ENCODE measurements around the gene H3-3A.

The H3-3A gene

GRCh38 chr1:226051365-226051764 lies 11.2 kb upstream of the H3-3A start:
- no peak overlapping the region for H3K9ac ChIP-seq (ENCODE audit: low read length in 2 of 2)
- peaks cover 0 to 3% of the 10 kb centered on the region in 2 donors for H3K36me3 ChIP-seq (ENCODE audit: control insufficient read depth in 2 of 2, insufficient read depth in 2 of 2, low read length in 2 of 2)
- peaks cover 7% of the 10 kb centered on the region for H3K4me1 ChIP-seq (ENCODE audit: control insufficient read depth, insufficient read depth, low read length)

GRCh38 chr1:226052061-226052460 lies 10.5 kb upstream of the H3-3A start:
- Histone ChIP-seq H3K9ac (ENCODE audit: low read length in 2 of 2) (no peak overlapping the region), H3K9me3 (ENCODE audit: control insufficient read depth in 2 of 2, low read length in 2 of 2) (no peaks in the 10 kb centered on the region), H3K27ac (ENCODE audit: low read length) (no peak overlapping the region), H3K4me1 (ENCODE audit: control insufficient read depth, insufficient read depth, low read length) (peaks cover 7% of the 10 kb centered on the region), H3K27me3 (ENCODE audit: control insufficient read depth in 1 of 2, insufficient read depth in 2 of 2, low read length in 2 of 2) (no peaks in the 10 kb centered on the region), H3K4me3 (ENCODE audit: low read length in 2 of 2) (no peak overlapping the region), H3K36me3 (ENCODE audit: control insufficient read depth in 2 of 2, insufficient read depth in 2 of 2, low read length in 2 of 2) (peaks cover 0 to 4% of the 10 kb centered on the region in 2 donors)

More at GRCh38 chr1:226051365-226051764, 11.2 kb upstream of the H3-3A start:
- Histone ChIP-seq H3K9me3 (ENCODE audit: control insufficient read depth in 2 of 2, low read length in 2 of 2) (no peaks in the 10 kb centered on the region), H3K27ac (ENCODE audit: low read length) (no peak overlapping the region), H3K4me3 (ENCODE audit: low read length in 2 of 2) (no peak overlapping the region), H3K27me3 (ENCODE audit: control insufficient read depth in 1 of 2, insufficient read depth in 2 of 2, low read length in 2 of 2) (no peaks in the 10 kb centered on the region)

- Histone ChIP-seq H3K27ac (ENCODE audit: low read length) (peak overlapping the region; percentile 60), H3K9me3 (ENCODE audit: control insufficient read depth in 2 of 2, low read length in 2 of 2) (no peaks in the 10 kb centered on the region), H3K4me3 (ENCODE audit: low read length in 2 of 2) (no peak overlapping the region), H3K9ac (ENCODE audit: low read length in 2 of 2) (no peak overlapping the region), H3K4me1 (ENCODE audit: control insufficient read depth, insufficient read depth, low read length) (peaks cover 7% of the 10 kb centered on the region), H3K27me3 (ENCODE audit: control insufficient read depth in 1 of 2, insufficient read depth in 2 of 2, low read length in 2 of 2) (no peaks in the 10 kb centered on the region), H3K36me3 (ENCODE audit: control insufficient read depth in 2 of 2, insufficient read depth in 2 of 2, low read length in 2 of 2) (peaks cover 2 to 9% of the 10 kb centered on the region in 2 donors)
Observed at GRCh38 chr1:226054519-226055327, 7.8 kb upstream of the H3-3A start.

- peaks cover 2 to 9% of the 10 kb centered on the region in 2 donors for H3K36me3 ChIP-seq (ENCODE audit: control insufficient read depth in 2 of 2, insufficient read depth in 2 of 2, low read length in 2 of 2)
- H3K4me1 ChIP-seq (ENCODE audit: control insufficient read depth, insufficient read depth, low read length), result peaks cover 5% of the 10 kb centered on the region
- no peak overlapping the region for H3K27ac ChIP-seq (ENCODE audit: low read length)
- no peaks in the 10 kb centered on the region for H3K27me3 ChIP-seq (ENCODE audit: control insufficient read depth in 1 of 2, insufficient read depth in 2 of 2, low read length in 2 of 2)
- H3K4me3 ChIP-seq (ENCODE audit: low read length in 2 of 2), result no peak overlapping the region
- H3K9me3 ChIP-seq (ENCODE audit: control insufficient read depth in 2 of 2, low read length in 2 of 2), result no peaks in the 10 kb centered on the region
- no peak overlapping the region for H3K9ac ChIP-seq (ENCODE audit: low read length in 2 of 2)
Observed at GRCh38 chr1:226059709-226060108, 2.8 kb upstream of the H3-3A start.

- Histone ChIP-seq H3K27me3 (ENCODE audit: control insufficient read depth in 1 of 2, insufficient read depth in 2 of 2, low read length in 2 of 2) (no peaks in the 10 kb centered on the region), H3K9ac (ENCODE audit: low read length in 2 of 2) (no peak overlapping the region), H3K27ac (ENCODE audit: low read length) (no peak overlapping the region), H3K4me3 (ENCODE audit: low read length in 2 of 2) (no peak overlapping the region), H3K4me1 (ENCODE audit: control insufficient read depth, insufficient read depth, low read length) (peaks cover 10% of the 10 kb centered on the region), H3K9me3 (ENCODE audit: control insufficient read depth in 2 of 2, low read length in 2 of 2) (no peaks in the 10 kb centered on the region), H3K36me3 (ENCODE audit: control insufficient read depth in 2 of 2, insufficient read depth in 2 of 2, low read length in 2 of 2) (peaks cover 2 to 9% of the 10 kb centered on the region in 2 donors)
Observed at GRCh38 chr1:226060427-226060826, 2.1 kb upstream of the H3-3A start.

- Histone ChIP-seq H3K4me1 (ENCODE audit: control insufficient read depth, insufficient read depth, low read length) (peaks cover 17% of the 10 kb centered on the region), H3K27me3 (ENCODE audit: control insufficient read depth in 1 of 2, insufficient read depth in 2 of 2, low read length in 2 of 2) (no peaks in the 10 kb centered on the region), H3K27ac (ENCODE audit: low read length) (peak overlapping the region; percentile 94), H3K4me3 (ENCODE audit: low read length in 2 of 2) (peak overlapping the region; percentile 82 to 88), H3K9me3 (ENCODE audit: control insufficient read depth in 2 of 2, low read length in 2 of 2) (no peaks in the 10 kb centered on the region), H3K9ac (ENCODE audit: low read length in 2 of 2) (peak overlapping the region; percentile 66 to 87), H3K36me3 (ENCODE audit: control insufficient read depth in 2 of 2, insufficient read depth in 2 of 2, low read length in 2 of 2) (peaks cover 2 to 10% of the 10 kb centered on the region in 2 donors)
Observed at GRCh38 chr1:226061068-226061840, 1.3 kb upstream of the H3-3A start.

GRCh38 chr1:226061841-226062557 lies 517 bp upstream of the H3-3A start:
- H3K27me3 ChIP-seq (ENCODE audit: control insufficient read depth in 1 of 2, insufficient read depth in 2 of 2, low read length in 2 of 2), result no peaks in the 10 kb centered on the region
- H3K4me1 ChIP-seq (ENCODE audit: control insufficient read depth, insufficient read depth, low read length), result peaks cover 24% of the 10 kb centered on the region
- peaks cover 2 to 8% of the 10 kb centered on the region in 2 donors for H3K36me3 ChIP-seq (ENCODE audit: control insufficient read depth in 2 of 2, insufficient read depth in 2 of 2, low read length in 2 of 2)
- peak overlapping the region; percentile 66 to 87 for H3K9ac ChIP-seq (ENCODE audit: low read length in 2 of 2)
- peak overlapping the region; percentile 82 to 88 for H3K4me3 ChIP-seq (ENCODE audit: low read length in 2 of 2)
- peak overlapping the region; percentile 94 for H3K27ac ChIP-seq (ENCODE audit: low read length)
- no peaks in the 10 kb centered on the region for H3K9me3 ChIP-seq (ENCODE audit: control insufficient read depth in 2 of 2, low read length in 2 of 2)

GRCh38 chr1:226063224-226063976 lies 884 bp downstream of the H3-3A start:
- peaks cover 31% of the 10 kb centered on the region for H3K4me1 ChIP-seq (ENCODE audit: control insufficient read depth, insufficient read depth, low read length)
- peak overlapping the region; percentile 99 for H3K27ac ChIP-seq (ENCODE audit: low read length)

GRCh38 chr1:226063977-226064815 lies 1.7 kb downstream of the H3-3A start:
- peak overlapping the region; percentile 99 for H3K27ac ChIP-seq (ENCODE audit: low read length)
- peak overlapping the region; percentile 90 to 95 for H3K9ac ChIP-seq (ENCODE audit: low read length in 2 of 2)

More at GRCh38 chr1:226063224-226063976, 884 bp downstream of the H3-3A start:
- H3K9ac ChIP-seq (ENCODE audit: low read length in 2 of 2), result peak overlapping the region; percentile 90 to 95
- peak overlapping the region; percentile 89 to 96 for H3K4me3 ChIP-seq (ENCODE audit: low read length in 2 of 2)
- H3K9me3 ChIP-seq (ENCODE audit: control insufficient read depth in 2 of 2, low read length in 2 of 2), result no peaks in the 10 kb centered on the region
- no peaks in the 10 kb centered on the region for H3K27me3 ChIP-seq (ENCODE audit: control insufficient read depth in 1 of 2, insufficient read depth in 2 of 2, low read length in 2 of 2)
- H3K36me3 ChIP-seq (ENCODE audit: control insufficient read depth in 2 of 2, insufficient read depth in 2 of 2, low read length in 2 of 2), result peaks cover 6 to 13% of the 10 kb centered on the region in 2 donors

More at GRCh38 chr1:226063977-226064815, 1.7 kb downstream of the H3-3A start:
- Histone ChIP-seq H3K36me3 (ENCODE audit: control insufficient read depth in 2 of 2, insufficient read depth in 2 of 2, low read length in 2 of 2) (peaks cover 9 to 14% of the 10 kb centered on the region in 2 donors), H3K4me1 (ENCODE audit: control insufficient read depth, insufficient read depth, low read length) (peaks cover 32% of the 10 kb centered on the region), H3K9me3 (ENCODE audit: control insufficient read depth in 2 of 2, low read length in 2 of 2) (no peaks in the 10 kb centered on the region), H3K4me3 (ENCODE audit: low read length in 2 of 2) (peak overlapping the region; percentile 89 to 96), H3K27me3 (ENCODE audit: control insufficient read depth in 1 of 2, insufficient read depth in 2 of 2, low read length in 2 of 2) (no peaks in the 10 kb centered on the region)

Data from stomach smooth muscle (tissue), 2 donors.